Panc1 (cell line): ENCODE results near the gene OMG. TPM values are rescaled to one million over a fixed set of nuclear protein-coding genes. Genes with fewer than 3 reads are reported as not detected.
A peak's percentile ranks its signal among the peaks of the same experiment; 100 is the strongest.

Experiments used
- ATAC-seq: fragments of 200-7000 bp; cut with Tn5 transposase; 2 replicates; pipeline ENCODE4 v1.9.1; 2020; ENCODE audit warnings: mild to moderate bottlenecking, moderate library complexity
- BruUV-seq: library from RNA; stranded (reverse); fragments of 400-500 nt; replicated peaks from 2 replicates; lab custom pipeline; 2021; lab: Mats Ljungman, UMichigan
- CTCF ChIA-PET: fragments of 300-600 bp; sonication (Branson Sonifier 250); formaldehyde crosslinking; loops from one replicate; lab custom pipeline; 2022; ENCODE audit warnings: antibody characterized with exemption; lab: Charles Lee
- POLR2A ChIA-PET: fragments of 300-600 bp; sonication (Branson Sonifier 250); formaldehyde crosslinking; loops from one replicate; lab custom pipeline; 2022; ENCODE audit warnings: antibody characterized with exemption; lab: Charles Lee
- DNase-seq: peaks from one replicate; pipeline ENCODE4 v3.0.0-alpha.2; 2010; ENCODE audit warnings: low read depth, low spot score
- H3K27ac ChIP-seq: 2 replicates; pipeline ENCODE4 v1.5.1; 2011; ENCODE audit warnings: mild to moderate bottlenecking, low read length, inconsistent platforms
- H3K27me3 ChIP-seq: fragments of 200-500 bp; sonication (Bioruptor generic); 2 replicates; pipeline ENCODE4 v1.6.0; 2014; ENCODE audit warnings: low read length, inconsistent platforms; ENCODE audit not compliant: control insufficient read depth, insufficient read depth
- H3K36me3 ChIP-seq: fragments of 200-500 bp; sonication (Bioruptor generic); 2 replicates; pipeline ENCODE4 v1.5.1; 2014; ENCODE audit warnings: inconsistent platforms, mild to moderate bottlenecking, low read length, moderate library complexity; ENCODE audit not compliant: control insufficient read depth, insufficient read depth
- H3K4me1 ChIP-seq: 2 replicates; pipeline ENCODE4 v1.5.1; 2011; ENCODE audit warnings: inconsistent platforms, mild to moderate bottlenecking, low read length, moderate library complexity; ENCODE audit not compliant: control insufficient read depth, insufficient read depth
- H3K4me3 ChIP-seq, 2 experiments: 2 replicates each; pipeline ENCODE4 v1.5.1; 2011 to 2012; ENCODE audit warnings: low read depth in 2 of 2, low read length in 2 of 2, mild to moderate bottlenecking in 2 of 2, inconsistent platforms in 1 of 2, moderate library complexity in 1 of 2
- H3K9me3 ChIP-seq: fragments of 200-500 bp; sonication (Bioruptor generic); 2 replicates; pipeline ENCODE4 v1.5.1; 2014; ENCODE audit warnings: low read depth, mild to moderate bottlenecking, inconsistent platforms, low read length, moderate library complexity; ENCODE audit not compliant: control insufficient read depth, insufficient read depth
- POLR2AphosphoS5 ChIP-seq: IDR thresholded peaks from 2 replicates; pipeline ENCODE4 v1.6.1; 2012; ENCODE audit warnings: mild to moderate bottlenecking, low read depth, low read length, moderate library complexity
- SIN3A ChIP-seq: IDR thresholded peaks from 2 replicates; pipeline ENCODE4 v1.6.1; 2012; ENCODE audit warnings: low read depth, mild to moderate bottlenecking, low read length, moderate library complexity, borderline replicate concordance; ENCODE audit not compliant: insufficient read depth
- TCF7L2 ChIP-seq: IDR thresholded peaks from 2 replicates; pipeline ENCODE4 v1.6.1; 2011; ENCODE audit warnings: mild to moderate bottlenecking, low read depth, low read length, inconsistent platforms
- in situ Hi-C: cut with HindIII; loops from 2 replicates; pipeline ENCODE4 v1.10.0; 2016; ENCODE audit warnings: low sequenced_read_pairs, low pct_unique_long_range_greater_than_20kb
- intact Hi-C: fragments of 100-400 bp; cut with micrococcal nuclease; formaldehyde crosslinking; loops from one replicate; pipeline ENCODE4 v1.10.0; 2022; ENCODE audit not compliant: unreplicated experiment
- total RNA-seq: library from RNA; stranded (reverse); gene quantifications from one replicate; pipeline ENCODE4 v1.2.1, GENCODE V29; 2021; ENCODE audit not compliant: unreplicated experiment
- TF ChIP-seq, protein P1 (sequence below), 2 experiments: IDR thresholded peaks; 2 replicates each; pipeline ENCODE4 v1.6.1; 2011 to 2012; ENCODE audit warnings: low read depth in 2 of 2, control low read depth in 1 of 2, low read length in 1 of 2, mild to moderate bottlenecking in 1 of 2, moderate library complexity in 1 of 2; ENCODE audit not compliant: insufficient read depth in 1 of 2
- TF ChIP-seq, protein P2 (sequence below): fragments of 450-650 bp; IDR thresholded peaks from 2 replicates; pipeline ENCODE4 v1.5.1; 2017; ENCODE audit warnings: mild to moderate bottlenecking

OMG gene
- total RNA-seq, 1 experiment from 2014 or later: not detected

DNA sequence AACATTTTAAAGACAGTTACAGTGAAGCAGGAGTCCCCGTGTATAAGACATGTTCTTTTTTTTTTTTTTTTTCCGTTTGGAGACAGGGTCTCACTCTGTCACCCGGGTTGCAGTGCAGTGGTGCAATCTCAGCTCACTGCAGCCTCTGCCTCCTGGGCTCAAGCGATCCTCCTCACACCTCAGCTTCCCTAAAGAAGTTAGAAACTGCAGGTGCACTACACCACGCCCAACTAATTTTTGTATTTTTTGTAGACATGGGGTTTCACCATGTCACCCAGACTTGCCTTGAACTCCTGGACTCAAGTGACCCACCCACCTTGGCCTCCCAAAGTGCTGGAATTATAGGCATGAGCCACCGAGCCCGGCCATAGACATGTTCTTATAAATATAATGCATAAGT lies 13.8 kb upstream of the OMG start:
- H3K27me3 ChIP-seq: no peaks in the 10 kb centered on the region
- no TSS peak for BruUV-seq
- no peaks in the 10 kb centered on the region for H3K36me3 ChIP-seq
- H3K27ac ChIP-seq: no peak overlapping the region
- no peak overlapping the region for H3K4me3 ChIP-seq
- TF ChIP-seq POLR2AphosphoS5: no peak
- TF ChIP-seq, protein P1, sequence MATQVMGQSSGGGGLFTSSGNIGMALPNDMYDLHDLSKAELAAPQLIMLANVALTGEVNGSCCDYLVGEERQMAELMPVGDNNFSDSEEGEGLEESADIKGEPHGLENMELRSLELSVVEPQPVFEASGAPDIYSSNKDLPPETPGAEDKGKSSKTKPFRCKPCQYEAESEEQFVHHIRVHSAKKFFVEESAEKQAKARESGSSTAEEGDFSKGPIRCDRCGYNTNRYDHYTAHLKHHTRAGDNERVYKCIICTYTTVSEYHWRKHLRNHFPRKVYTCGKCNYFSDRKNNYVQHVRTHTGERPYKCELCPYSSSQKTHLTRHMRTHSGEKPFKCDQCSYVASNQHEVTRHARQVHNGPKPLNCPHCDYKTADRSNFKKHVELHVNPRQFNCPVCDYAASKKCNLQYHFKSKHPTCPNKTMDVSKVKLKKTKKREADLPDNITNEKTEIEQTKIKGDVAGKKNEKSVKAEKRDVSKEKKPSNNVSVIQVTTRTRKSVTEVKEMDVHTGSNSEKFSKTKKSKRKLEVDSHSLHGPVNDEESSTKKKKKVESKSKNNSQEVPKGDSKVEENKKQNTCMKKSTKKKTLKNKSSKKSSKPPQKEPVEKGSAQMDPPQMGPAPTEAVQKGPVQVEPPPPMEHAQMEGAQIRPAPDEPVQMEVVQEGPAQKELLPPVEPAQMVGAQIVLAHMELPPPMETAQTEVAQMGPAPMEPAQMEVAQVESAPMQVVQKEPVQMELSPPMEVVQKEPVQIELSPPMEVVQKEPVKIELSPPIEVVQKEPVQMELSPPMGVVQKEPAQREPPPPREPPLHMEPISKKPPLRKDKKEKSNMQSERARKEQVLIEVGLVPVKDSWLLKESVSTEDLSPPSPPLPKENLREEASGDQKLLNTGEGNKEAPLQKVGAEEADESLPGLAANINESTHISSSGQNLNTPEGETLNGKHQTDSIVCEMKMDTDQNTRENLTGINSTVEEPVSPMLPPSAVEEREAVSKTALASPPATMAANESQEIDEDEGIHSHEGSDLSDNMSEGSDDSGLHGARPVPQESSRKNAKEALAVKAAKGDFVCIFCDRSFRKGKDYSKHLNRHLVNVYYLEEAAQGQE (IDR thresholded peaks at IDR 0.05; ENCODE audit: insufficient read depth in 1 of 2, low read depth in 2 of 2, low read length in 1 of 2): no peak
- TF ChIP-seq TCF7L2: no peak
- TF ChIP-seq, protein P2, sequence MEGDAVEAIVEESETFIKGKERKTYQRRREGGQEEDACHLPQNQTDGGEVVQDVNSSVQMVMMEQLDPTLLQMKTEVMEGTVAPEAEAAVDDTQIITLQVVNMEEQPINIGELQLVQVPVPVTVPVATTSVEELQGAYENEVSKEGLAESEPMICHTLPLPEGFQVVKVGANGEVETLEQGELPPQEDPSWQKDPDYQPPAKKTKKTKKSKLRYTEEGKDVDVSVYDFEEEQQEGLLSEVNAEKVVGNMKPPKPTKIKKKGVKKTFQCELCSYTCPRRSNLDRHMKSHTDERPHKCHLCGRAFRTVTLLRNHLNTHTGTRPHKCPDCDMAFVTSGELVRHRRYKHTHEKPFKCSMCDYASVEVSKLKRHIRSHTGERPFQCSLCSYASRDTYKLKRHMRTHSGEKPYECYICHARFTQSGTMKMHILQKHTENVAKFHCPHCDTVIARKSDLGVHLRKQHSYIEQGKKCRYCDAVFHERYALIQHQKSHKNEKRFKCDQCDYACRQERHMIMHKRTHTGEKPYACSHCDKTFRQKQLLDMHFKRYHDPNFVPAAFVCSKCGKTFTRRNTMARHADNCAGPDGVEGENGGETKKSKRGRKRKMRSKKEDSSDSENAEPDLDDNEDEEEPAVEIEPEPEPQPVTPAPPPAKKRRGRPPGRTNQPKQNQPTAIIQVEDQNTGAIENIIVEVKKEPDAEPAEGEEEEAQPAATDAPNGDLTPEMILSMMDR: no peak
- no peak for TF ChIP-seq SIN3A
- intact Hi-C loops: no loop called here
- H3K9me3 ChIP-seq: no peaks in the 10 kb centered on the region
- no peak for DNase-seq
- no peak for ATAC-seq
- ChIA-PET POLR2A (no interaction called here), CTCF (no interaction called here)
- 0 out of 2 replicates have a peak, but pooled peaks cover 4% of the 10 kb centered on the region for H3K4me1 ChIP-seq
- in situ Hi-C loops: no loop called here

DNA sequence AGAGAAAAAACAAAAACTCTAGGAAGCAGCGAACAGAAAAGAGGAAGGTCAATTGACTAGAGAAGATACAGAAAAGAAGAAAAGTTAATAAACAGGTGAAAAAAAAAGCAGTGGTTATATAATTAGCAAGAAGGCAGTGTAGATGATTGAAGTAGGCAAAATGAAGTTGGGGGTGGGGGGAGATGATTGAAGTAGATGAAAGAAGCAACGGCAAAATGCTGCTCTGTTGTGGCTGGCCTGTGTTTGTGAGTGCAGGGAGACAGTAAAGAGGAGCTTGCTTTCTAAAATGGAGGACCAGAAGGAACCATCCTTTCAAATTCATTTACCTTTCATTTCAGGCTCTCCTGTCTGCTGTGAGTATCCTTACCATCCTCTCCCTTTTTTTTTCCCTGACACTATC lies 13.2 kb upstream of the OMG start:
- Histone ChIP-seq H3K9me3 (no peaks in the 10 kb centered on the region), H3K27ac (no peak overlapping the region), H3K27me3 (no peaks in the 10 kb centered on the region), H3K4me3 (no peak overlapping the region), H3K36me3 (no peaks in the 10 kb centered on the region), H3K4me1 (0 out of 2 replicates have a peak, but pooled peaks cover 4% of the 10 kb centered on the region)
- ATAC-seq: no peak
- ChIA-PET CTCF (no interaction called here), POLR2A (no interaction called here)
- in situ Hi-C loops (no loop called here), intact Hi-C loops (no loop called here)
- TF ChIP-seq POLR2AphosphoS5 (no peak), SIN3A (no peak), TCF7L2 (no peak)
- TF ChIP-seq, protein P1 (IDR thresholded peaks at IDR 0.05; ENCODE audit: insufficient read depth in 1 of 2, low read depth in 2 of 2, low read length in 1 of 2): no peak
- TF ChIP-seq, protein P2: no peak
- no peak for DNase-seq
- TSS peak; percentile 24 for BruUV-seq
